ENCODE results near the gene ASIC4. TPM values are rescaled to one million over a fixed set of nuclear protein-coding genes. Genes with fewer than 3 reads are reported as not detected.
A peak's percentile ranks its signal among the peaks of the same experiment; 100 is the strongest.

ASIC4 gene
- total and polyA plus RNA-seq, 12 donors = 0.15 to 16.3 (median 1.1) TPM; not detected in 4

DNA sequence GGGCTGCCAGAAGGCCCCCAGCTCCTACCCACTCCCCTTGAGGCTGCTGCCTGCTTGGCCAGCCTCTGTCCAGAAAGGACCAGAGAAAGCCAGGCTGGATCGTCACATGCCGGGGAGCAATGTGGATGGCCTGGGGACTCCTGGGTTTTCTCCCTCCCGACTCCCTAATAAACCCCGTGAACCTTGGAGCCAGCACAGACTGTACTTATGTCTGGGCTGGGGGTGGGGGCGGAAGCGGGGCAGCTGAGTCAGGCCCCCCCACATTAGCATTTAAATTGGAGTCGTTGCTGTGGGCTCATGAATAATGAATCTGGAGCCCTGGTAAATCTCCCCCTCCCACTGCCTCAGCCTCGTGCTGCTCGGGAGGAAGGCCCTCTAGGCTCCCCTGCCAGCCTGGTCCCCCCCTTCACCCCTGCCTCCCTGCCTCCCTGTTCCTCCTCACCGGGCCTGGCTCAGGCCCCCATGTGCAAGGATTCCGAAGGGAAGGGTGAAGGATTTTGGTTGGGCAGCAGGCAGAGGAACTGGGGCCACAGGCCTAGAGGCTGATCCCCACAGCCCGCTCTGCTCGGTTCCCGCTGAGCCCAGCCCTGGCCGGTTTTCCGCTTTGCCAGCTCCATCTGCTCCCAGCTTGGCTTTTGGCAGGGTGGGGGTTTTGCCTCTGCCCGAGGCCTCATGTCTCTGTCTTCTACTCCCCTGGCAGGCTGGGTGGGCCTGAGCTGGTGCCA lies 7.3 kb upstream of the ASIC4 start:
- Histone ChIP-seq H3K27me3 (peaks cover under 1% of the 10 kb centered on the region), H3K36me3 (replicated peaks in 1 of 2) (peaks cover 0 to 35% of the 10 kb centered on the region in 2 donors), H3K9me3 (replicated peaks in 1 of 3) (no peaks in the 10 kb centered on the region), H3K27ac (peak overlapping the region in 1 of 5 donors; percentile 64), H3K4me1 (replicated peaks in 1 of 2) (peaks cover 0 to 6% of the 10 kb centered on the region in 2 donors), H3K4me3 (no peak overlapping the region)
- no peak for DNase-seq
- TF ChIP-seq POLR2A (IDR thresholded peaks at IDR 0.05) = no peak
- TF ChIP-seq, protein P1, sequence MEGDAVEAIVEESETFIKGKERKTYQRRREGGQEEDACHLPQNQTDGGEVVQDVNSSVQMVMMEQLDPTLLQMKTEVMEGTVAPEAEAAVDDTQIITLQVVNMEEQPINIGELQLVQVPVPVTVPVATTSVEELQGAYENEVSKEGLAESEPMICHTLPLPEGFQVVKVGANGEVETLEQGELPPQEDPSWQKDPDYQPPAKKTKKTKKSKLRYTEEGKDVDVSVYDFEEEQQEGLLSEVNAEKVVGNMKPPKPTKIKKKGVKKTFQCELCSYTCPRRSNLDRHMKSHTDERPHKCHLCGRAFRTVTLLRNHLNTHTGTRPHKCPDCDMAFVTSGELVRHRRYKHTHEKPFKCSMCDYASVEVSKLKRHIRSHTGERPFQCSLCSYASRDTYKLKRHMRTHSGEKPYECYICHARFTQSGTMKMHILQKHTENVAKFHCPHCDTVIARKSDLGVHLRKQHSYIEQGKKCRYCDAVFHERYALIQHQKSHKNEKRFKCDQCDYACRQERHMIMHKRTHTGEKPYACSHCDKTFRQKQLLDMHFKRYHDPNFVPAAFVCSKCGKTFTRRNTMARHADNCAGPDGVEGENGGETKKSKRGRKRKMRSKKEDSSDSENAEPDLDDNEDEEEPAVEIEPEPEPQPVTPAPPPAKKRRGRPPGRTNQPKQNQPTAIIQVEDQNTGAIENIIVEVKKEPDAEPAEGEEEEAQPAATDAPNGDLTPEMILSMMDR (IDR thresholded peaks at IDR 0.05) = no peak
- intact Hi-C loops (cut with DNase I) = no loop called here
- WGBS, 4 donors = 77 to 89% (median 86%) methylated on average over 11 to 17 of the region's 17 CpGs

DNA sequence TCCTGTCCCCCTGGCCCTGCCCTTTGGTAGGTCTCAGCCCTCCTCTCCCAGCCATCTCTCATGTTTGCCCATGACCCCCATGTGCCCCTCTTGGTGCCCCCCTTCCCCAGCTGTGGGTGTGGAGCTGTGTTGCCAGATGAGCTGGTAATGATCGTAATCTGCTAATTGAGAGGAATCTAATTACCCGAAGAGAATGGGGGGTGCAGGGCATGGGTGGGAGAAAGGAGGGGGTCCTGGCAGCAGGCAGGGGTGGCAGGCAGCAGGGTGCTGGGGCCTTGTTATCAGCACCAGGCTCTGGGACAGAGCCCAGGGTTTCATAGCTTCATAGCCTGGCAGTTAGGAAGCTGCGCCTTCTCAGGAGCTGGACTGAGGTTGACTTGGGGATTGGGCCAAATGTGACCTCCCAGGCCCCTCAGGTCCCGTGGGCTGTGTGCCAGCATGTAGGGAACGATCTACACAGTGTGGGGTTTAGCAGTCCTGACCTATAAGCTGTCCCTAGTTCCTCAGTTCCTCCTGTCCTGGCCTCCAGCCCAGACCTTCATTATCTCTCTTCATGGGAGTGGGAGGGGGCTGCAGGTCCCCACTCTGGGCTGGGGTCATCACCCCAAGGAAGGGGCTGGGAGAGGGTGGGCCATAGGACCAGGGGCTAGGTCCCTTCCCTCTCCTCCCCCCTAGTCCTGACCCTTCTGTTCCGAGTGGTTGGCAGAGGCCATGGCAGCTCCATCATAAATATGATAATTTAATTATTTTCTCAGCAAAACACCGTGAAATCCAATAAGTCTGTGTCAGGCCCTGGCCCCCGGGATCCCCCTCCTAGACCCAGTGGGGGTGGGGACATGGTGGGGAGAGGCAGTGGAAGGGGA lies 6.5 kb upstream of the ASIC4 start:
- no peak for TF ChIP-seq POLR2A (IDR thresholded peaks at IDR 0.05)
- TF ChIP-seq, protein P1 (IDR thresholded peaks at IDR 0.05) = no peak
- intact Hi-C loops (cut with DNase I) = no loop called here
- WGBS, 4 donors = 41 to 53% (median 50%) methylated on average over 8 of the region's 8 CpGs
- Histone ChIP-seq H3K9me3 (replicated peaks in 1 of 3) (no peaks in the 10 kb centered on the region), H3K4me1 (replicated peaks in 1 of 2) (peaks cover 0 to 6% of the 10 kb centered on the region in 2 donors), H3K4me3 (no peak overlapping the region), H3K36me3 (replicated peaks in 1 of 2) (peaks cover 0 to 35% of the 10 kb centered on the region in 2 donors), H3K27me3 (peaks cover 9% of the 10 kb centered on the region), H3K27ac (peak overlapping the region in 1 of 5 donors; percentile 64)
- DNase-seq = no peak

DNA sequence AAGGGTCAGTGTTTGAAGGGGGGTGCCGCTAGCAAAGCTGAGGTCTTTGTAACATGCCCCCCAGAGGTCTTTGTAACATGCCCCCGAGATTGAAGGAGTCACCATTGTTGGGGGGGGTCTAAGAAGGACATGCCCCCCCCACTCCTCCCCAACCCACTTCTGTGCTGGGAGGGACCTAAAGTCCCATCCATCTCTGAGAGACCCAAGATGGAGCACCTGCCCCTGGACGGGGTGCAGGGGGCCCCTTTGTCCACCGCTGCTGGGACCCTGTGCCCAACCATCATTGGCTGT lies 5.9 kb upstream of the ASIC4 start:
- intact Hi-C loops (cut with DNase I) = no loop called here
- TF ChIP-seq POLR2A (IDR thresholded peaks at IDR 0.05) = no peak
- TF ChIP-seq, protein P1 (IDR thresholded peaks at IDR 0.05) = no peak
- peaks cover 0 to 32% of the 10 kb centered on the region in 2 donors for H3K36me3 ChIP-seq (replicated peaks in 1 of 2)
- peak overlapping the region in 1 of 5 donors; percentile 64 for H3K27ac ChIP-seq
- H3K27me3 ChIP-seq = peaks cover 14% of the 10 kb centered on the region
- DNase-seq = no peak
- no peaks in the 10 kb centered on the region for H3K9me3 ChIP-seq (replicated peaks in 1 of 3)
- peaks cover 0 to 6% of the 10 kb centered on the region in 2 donors for H3K4me1 ChIP-seq (replicated peaks in 1 of 2)
- 55 to 71% (median 65%) methylated on average over 4 of the region's 4 CpGs for WGBS, 4 donors
- H3K4me3 ChIP-seq = no peak overlapping the region

DNA sequence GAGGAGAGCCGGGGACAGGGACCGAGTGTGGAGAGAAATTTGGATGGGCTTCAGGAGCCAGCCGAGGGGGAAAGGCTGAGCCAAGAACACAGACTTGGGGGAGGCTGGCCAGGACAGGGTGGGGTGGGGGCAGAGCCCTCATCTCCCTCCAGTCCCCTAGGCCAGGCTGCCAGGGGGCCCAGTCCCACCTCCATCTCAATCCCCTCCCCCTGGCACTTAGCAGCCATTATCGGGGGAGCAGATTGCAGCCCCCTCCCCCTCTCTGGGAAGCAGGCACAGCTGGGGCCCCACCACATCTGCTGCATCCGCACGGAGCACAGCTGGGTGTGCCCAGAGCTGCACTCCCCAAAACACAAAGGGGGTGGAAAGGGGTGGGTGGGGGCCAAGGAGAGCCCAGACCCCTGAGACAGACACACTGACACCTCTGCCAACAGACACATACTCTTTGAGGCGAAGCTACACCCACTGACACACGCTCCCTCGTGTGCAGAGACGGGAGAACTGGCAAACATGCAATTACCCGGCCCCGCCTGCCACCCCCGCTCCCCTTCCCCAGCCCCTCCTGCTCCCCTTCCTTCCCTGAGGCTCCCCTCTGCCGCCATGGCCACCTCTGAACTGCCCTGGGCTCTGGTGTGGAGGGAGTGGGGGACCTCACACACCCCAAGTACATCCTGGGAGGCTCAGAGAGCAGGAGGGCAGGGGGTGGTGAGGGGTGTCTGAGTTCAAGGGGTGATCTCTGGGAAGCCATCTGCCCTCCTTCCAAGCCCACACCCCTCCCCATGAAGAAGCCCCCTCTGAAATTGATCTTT lies 5.1 kb upstream of the ASIC4 start:
- intact Hi-C loops (cut with DNase I) = no loop called here
- no peak overlapping the region for H3K4me3 ChIP-seq
- peaks cover 0 to 6% of the 10 kb centered on the region in 2 donors for H3K4me1 ChIP-seq (replicated peaks in 1 of 2)
- H3K36me3 ChIP-seq (replicated peaks in 1 of 2) = peaks cover 0 to 25% of the 10 kb centered on the region in 2 donors
- 8 to 15% (median 11%) methylated on average over 6 to 14 of the region's 14 CpGs for WGBS, 4 donors
- H3K27me3 ChIP-seq = peaks cover 20% of the 10 kb centered on the region
- H3K9me3 ChIP-seq (replicated peaks in 1 of 3) = no peaks in the 10 kb centered on the region
- TF ChIP-seq, protein P1 (IDR thresholded peaks at IDR 0.05) = no peak
- TF ChIP-seq POLR2A (IDR thresholded peaks at IDR 0.05) = no peak
- DNase-seq = no peak
- H3K27ac ChIP-seq = no peak overlapping the region

All from adrenal gland (tissue), 12 donors.